ACC112 (cell line): ENCODE data around the gene TRAM2.
A peak's percentile ranks its signal among the peaks of the same experiment; 100 is the strongest.

Source experiments
- H2AFZ ChIP-seq: fragments of 200-600 bp; sonication (generic); one replicate; pipeline ENCODE4 v1.6.0; 2017; ENCODE audit warnings: antibody characterized with exemption, low read length; ENCODE audit not compliant: unreplicated experiment
- H3K27ac ChIP-seq: fragments of 200-600 bp; sonication (generic); 2 replicates; pipeline ENCODE4 v1.5.1; 2014; ENCODE audit warnings: low read depth, mild to moderate bottlenecking, antibody characterized with exemption, low read length, moderate library complexity
- H3K27me3 ChIP-seq: fragments of 200-600 bp; sonication (generic); 2 replicates; pipeline ENCODE4 v1.6.1; 2014; ENCODE audit warnings: mild to moderate bottlenecking, antibody characterized with exemption, low read length, moderate library complexity, mixed read lengths; ENCODE audit not compliant: insufficient read depth
- H3K36me3 ChIP-seq: fragments of 200-600 bp; sonication (generic); 2 replicates; pipeline ENCODE4 v1.6.1; 2016; ENCODE audit warnings: mild to moderate bottlenecking, antibody characterized with exemption, low read length, moderate library complexity, mixed read lengths; ENCODE audit not compliant: insufficient read depth
- H3K4me1 ChIP-seq: fragments of 200-600 bp; sonication (generic); one replicate; pipeline ENCODE4 v1.6.1; 2016; ENCODE audit warnings: low read length, mixed read lengths; ENCODE audit not compliant: insufficient read depth, unreplicated experiment, control insufficient read depth
- H3K4me3 ChIP-seq: fragments of 200-600 bp; sonication (generic); 2 replicates; pipeline ENCODE4 v1.5.1; 2014; ENCODE audit warnings: mild to moderate bottlenecking, low read depth, low read length
- H3K79me2 ChIP-seq: fragments of 200-600 bp; sonication (generic); one replicate; pipeline ENCODE4 v1.6.0; 2016; ENCODE audit warnings: low read length; ENCODE audit not compliant: control insufficient read depth, unreplicated experiment, insufficient read depth

Gene TRAM2

GRCh38 chr6:52577022-52577777 lies at the start of gene TRAM2:
TRAM2 (minus strand) TSS chr6:52577060; CDS start chr6:52576915, 145 bp downstream.
- Histone ChIP-seq H3K36me3 (peaks cover 14% of the 10 kb centered on the region; the same call in 1 of the 2 replicates), H3K4me1 (peaks cover 31% of the 10 kb centered on the region), H3K4me3 (peak within 1 kb of the TSS; percentile 95), H2AFZ (peak within 1 kb of the TSS; percentile 85), H3K79me2 (peaks cover 54% of the 10 kb centered on the region), H3K27me3 (no peaks in the 10 kb centered on the region), H3K27ac (peak within 1 kb of the TSS; percentile 100)

GRCh38 chr6:52622810-52623209 lies 46.0 kb upstream of the TRAM2 start:
- no peaks in the 10 kb centered on the region for H3K79me2 ChIP-seq
- H3K27ac ChIP-seq: no peak overlapping the region
- no peak overlapping the region for H2AFZ ChIP-seq
- H3K36me3 ChIP-seq: no peaks in the 10 kb centered on the region
- peaks cover 8% of the 10 kb centered on the region for H3K4me1 ChIP-seq
- H3K4me3 ChIP-seq: no peak overlapping the region
- no peaks in the 10 kb centered on the region for H3K27me3 ChIP-seq

- Histone ChIP-seq H3K27ac (no peak overlapping the region), H2AFZ (no peak overlapping the region), H3K36me3 (no peaks in the 10 kb centered on the region), H3K4me1 (peaks cover 20% of the 10 kb centered on the region), H3K4me3 (no peak overlapping the region), H3K79me2 (no peaks in the 10 kb centered on the region), H3K27me3 (no peaks in the 10 kb centered on the region)
These were observed 44.8 kb upstream of the TRAM2 start for GRCh38 chr6:52621631-52622030.

- no peaks in the 10 kb centered on the region for H3K79me2 ChIP-seq
- H3K27me3 ChIP-seq: no peaks in the 10 kb centered on the region
- H3K4me1 ChIP-seq: peaks cover 27% of the 10 kb centered on the region
- H3K4me3 ChIP-seq: no peak overlapping the region
- no peaks in the 10 kb centered on the region for H3K36me3 ChIP-seq
- no peak overlapping the region for H2AFZ ChIP-seq
- no peak overlapping the region for H3K27ac ChIP-seq
These were observed 44.0 kb upstream of the TRAM2 start for GRCh38 chr6:52620906-52621190.

GRCh38 chr6:52620055-52620905 lies 43.4 kb upstream of the TRAM2 start:
- Histone ChIP-seq H3K4me1 (peaks cover 33% of the 10 kb centered on the region), H3K36me3 (no peaks in the 10 kb centered on the region), H3K27ac (no peak overlapping the region), H2AFZ (no peak overlapping the region), H3K79me2 (no peaks in the 10 kb centered on the region), H3K4me3 (no peak overlapping the region), H3K27me3 (no peaks in the 10 kb centered on the region)

- Histone ChIP-seq H2AFZ (peak overlapping the region; percentile 65), H3K27me3 (no peaks in the 10 kb centered on the region), H3K36me3 (no peaks in the 10 kb centered on the region), H3K4me3 (peak overlapping the region; percentile 36; the same call in 1 of the 2 replicates), H3K4me1 (peaks cover 46% of the 10 kb centered on the region), H3K27ac (peak overlapping the region; percentile 66), H3K79me2 (no peaks in the 10 kb centered on the region)
These were observed 40.2 kb upstream of the TRAM2 start for GRCh38 chr6:52617087-52617486.

GRCh38 chr6:52616059-52616690 lies 39.3 kb upstream of the TRAM2 start:
- Histone ChIP-seq H3K4me3 (no peak overlapping the region), H3K79me2 (no peaks in the 10 kb centered on the region), H3K27ac (peak overlapping the region; percentile 66), H2AFZ (peak overlapping the region; percentile 86), H3K36me3 (no peaks in the 10 kb centered on the region), H3K4me1 (peaks cover 53% of the 10 kb centered on the region), H3K27me3 (no peaks in the 10 kb centered on the region)

- Histone ChIP-seq H3K79me2 (no peaks in the 10 kb centered on the region), H3K27me3 (no peaks in the 10 kb centered on the region), H3K4me3 (no peak overlapping the region), H3K4me1 (peaks cover 54% of the 10 kb centered on the region), H3K36me3 (no peaks in the 10 kb centered on the region), H3K27ac (0 out of 2 replicates have a peak overlapping the region, but pooled peaks have one; percentile 6), H2AFZ (peak overlapping the region; percentile 83)
These were observed 35.6 kb upstream of the TRAM2 start for GRCh38 chr6:52612336-52613054.

- Histone ChIP-seq H3K27me3 (no peaks in the 10 kb centered on the region), H3K27ac (no peak overlapping the region), H3K36me3 (no peaks in the 10 kb centered on the region), H3K4me1 (peaks cover 48% of the 10 kb centered on the region), H3K79me2 (no peaks in the 10 kb centered on the region), H2AFZ (no peak overlapping the region), H3K4me3 (no peak overlapping the region)
These were observed 35.0 kb upstream of the TRAM2 start for GRCh38 chr6:52611833-52612232.

- Histone ChIP-seq H2AFZ (no peak overlapping the region), H3K36me3 (no peaks in the 10 kb centered on the region)
These were observed 34.0 kb upstream of the TRAM2 start for GRCh38 chr6:52610745-52611355.

More at GRCh38 chr6:52610745-52611355, 34.0 kb upstream of the TRAM2 start:
- no peak overlapping the region for H3K27ac ChIP-seq
- peaks cover 38% of the 10 kb centered on the region for H3K4me1 ChIP-seq
- no peaks in the 10 kb centered on the region for H3K27me3 ChIP-seq
- H3K4me3 ChIP-seq: no peak overlapping the region
- H3K79me2 ChIP-seq: no peaks in the 10 kb centered on the region
